GM23338 (cell line): Measurements from ENCODE around the gene HNRNPAB. TPM values are rescaled to one million over a fixed set of nuclear protein-coding genes. Genes with fewer than 3 reads are reported as not detected.

Experiments
- ATAC-seq: fragments of 200-7000 bp; cut with Tn5 transposase; 3 replicates; pipeline ENCODE4 v1.9.1; 2020
- DNase-seq: peaks from one replicate; pipeline ENCODE4 v3.0.0-alpha.2; 2015; ENCODE audit warnings: low spot score
- H2AFZ ChIP-seq: fragments of 200-600 bp; sonication (generic); 2 replicates; pipeline ENCODE4 v1.8.0; 2016; ENCODE audit warnings: antibody characterized with exemption, mild to moderate bottlenecking, moderate library complexity
- H3F3A ChIP-seq: fragments of 200-600 bp; sonication (generic); replicated peaks from 2 replicates; pipeline ENCODE4 v1.8.0; 2017; ENCODE audit warnings: antibody characterized with exemption, mixed run types, low read depth
- H3K27ac ChIP-seq: fragments of 200-600 bp; sonication (generic); 2 replicates; pipeline ENCODE4 v1.6.1; 2016; ENCODE audit warnings: low read depth
- H3K27me3 ChIP-seq: fragments of 200-600 bp; sonication (generic); 2 replicates; pipeline ENCODE4 v1.8.0; 2016; ENCODE audit warnings: mild to moderate bottlenecking, mixed run types, moderate library complexity; ENCODE audit not compliant: insufficient read depth
- H3K36me3 ChIP-seq: fragments of 200-600 bp; sonication (generic); 2 replicates; pipeline ENCODE4 v1.8.0; 2016; ENCODE audit warnings: mild to moderate bottlenecking; ENCODE audit not compliant: insufficient read depth
- H3K4me1 ChIP-seq: fragments of 200-600 bp; sonication (generic); 2 replicates; pipeline ENCODE4 v1.8.0; 2016; ENCODE audit warnings: mild to moderate bottlenecking, moderate library complexity; ENCODE audit not compliant: insufficient read depth
- H3K4me2 ChIP-seq: fragments of 200-600 bp; sonication (generic); 2 replicates; pipeline ENCODE4 v1.7.1; 2017; ENCODE audit warnings: mixed run types
- H3K4me3 ChIP-seq: fragments of 200-600 bp; sonication (generic); 2 replicates; pipeline ENCODE4 v1.6.1; 2016; ENCODE audit warnings: mixed run types
- H3K79me2 ChIP-seq: fragments of 200-600 bp; sonication (generic); replicated peaks from 2 replicates; pipeline ENCODE4 v1.8.0; 2017; ENCODE audit warnings: mild to moderate bottlenecking; ENCODE audit not compliant: insufficient read depth
- H3K9me2 ChIP-seq: fragments of 200-600 bp; sonication (generic); 2 replicates; pipeline ENCODE4 v1.8.0; 2017; ENCODE audit not compliant: insufficient read depth
- H4K20me1 ChIP-seq: fragments of 200-600 bp; sonication (generic); replicated peaks from 2 replicates; pipeline ENCODE4 v1.8.0; 2017; ENCODE audit warnings: mild to moderate bottlenecking; ENCODE audit not compliant: insufficient read depth
- H3K27ac Mint-ChIP-seq: 2 replicates; pipeline ENCODE4 v1.8.0; 2020; ENCODE audit warnings: inconsistent platforms, mild to moderate bottlenecking, moderate library complexity, mixed read lengths
- H3K27me3 Mint-ChIP-seq: 3 replicates; pipeline ENCODE4 v1.8.0; 2022; ENCODE audit warnings: low read depth, mild to moderate bottlenecking, moderate library complexity, mixed read lengths, inconsistent platforms; ENCODE audit not compliant: insufficient read depth, poor library complexity
- H3K36me3 Mint-ChIP-seq: 3 replicates; pipeline ENCODE4 v1.8.0; 2021; ENCODE audit warnings: low read depth, mild to moderate bottlenecking, inconsistent platforms, moderate library complexity, mixed read lengths
- H3K4me1 Mint-ChIP-seq: 3 replicates; pipeline ENCODE4 v1.8.0; 2020; ENCODE audit warnings: mild to moderate bottlenecking, inconsistent platforms, mixed read lengths
- H3K4me3 Mint-ChIP-seq: 3 replicates; pipeline ENCODE4 v1.8.0; 2021; ENCODE audit warnings: moderate library complexity, mild to moderate bottlenecking, inconsistent platforms, mixed read lengths
- H3K9me3 Mint-ChIP-seq: 3 replicates; pipeline ENCODE4 v1.8.0; 2020; ENCODE audit warnings: moderate library complexity, mild to moderate bottlenecking, inconsistent platforms, mixed read lengths
- POLR2AphosphoS5 ChIP-seq: IDR thresholded peaks from 2 replicates; pipeline ENCODE4 v1.6.1; 2016; ENCODE audit warnings: antibody characterized with exemption, low read depth
- polyA plus RNA-seq: library from polyadenylated mRNA; unstranded; fragments of >200 nt; fragmentation: Nextera tagmentation; extraction: Ambion mirVana; gene quantifications from 2 replicates; pipeline ENCODE4 v1.2.1, GENCODE V29; 2016
- total RNA-seq: library from RNA; depleted of rRNA; stranded (reverse); fragments of >200 nt; shearing (Covaris generic); gene quantifications from 2 replicates; pipeline ENCODE4 v1.2.3, GENCODE V29; 2014; rRNA removed
- TF ChIP-seq, protein P1 (sequence below): IDR thresholded peaks from one replicate; pipeline ENCODE4 v1.6.1; 2018; ENCODE audit warnings: antibody characterized with exemption; ENCODE audit not compliant: unreplicated experiment

HNRNPAB gene
- total and polyA plus RNA-seq, 2 experiments from 2014 or later: 304 to 579 TPM

DNA sequence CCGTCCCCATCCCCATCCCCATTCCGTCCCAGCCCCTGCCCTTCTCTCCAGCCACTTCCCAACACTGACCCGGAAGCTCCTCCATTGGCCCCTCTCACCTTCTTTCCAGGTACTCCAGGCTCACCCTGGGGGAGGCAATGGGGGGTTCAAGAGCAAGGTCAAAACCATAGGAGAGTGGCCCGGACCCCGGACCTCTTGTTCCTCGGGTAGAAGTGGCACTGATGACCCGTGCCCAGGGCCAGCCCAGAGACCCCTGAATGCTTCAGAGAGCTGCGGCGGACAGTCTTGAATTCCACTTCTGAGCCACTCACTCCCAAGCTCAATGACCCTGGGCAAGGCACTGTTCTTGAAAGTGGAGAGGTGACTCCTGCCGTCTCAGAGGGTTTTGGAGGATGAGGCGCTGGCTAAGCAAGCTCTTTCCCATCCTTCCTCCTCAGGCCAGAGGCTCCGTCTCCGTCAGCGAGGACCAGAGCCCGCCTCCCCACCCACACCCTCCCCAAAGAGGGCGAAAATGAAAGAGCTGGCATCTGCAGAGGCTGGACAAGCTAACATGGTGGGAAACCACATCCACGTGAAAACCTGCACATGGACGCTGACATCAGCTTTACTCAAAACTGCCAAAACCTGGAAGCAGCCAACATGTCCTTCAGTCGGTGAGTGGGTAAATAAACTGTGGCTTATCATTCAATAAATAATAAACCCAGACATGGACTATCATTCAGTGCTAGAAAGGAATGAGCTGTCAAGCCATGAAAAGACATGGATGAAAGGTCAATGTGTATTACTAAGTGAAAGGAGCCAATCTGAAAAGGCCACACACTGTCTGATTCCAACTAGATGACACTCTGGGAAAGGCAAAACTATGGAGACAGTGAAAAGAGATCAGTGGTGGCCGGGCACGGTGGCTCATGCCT, 55.5 kb downstream of the HNRNPAB start:
- Mint-ChIP-seq H3K4me1 (peaks cover 9% of the 10 kb centered on the region; the same call in 2 of the 3 replicates), H3K27ac (no peak overlapping the region), H3K36me3 (0 out of 3 replicates have a peak, but pooled peaks cover 3% of the 10 kb centered on the region), H3K4me3 (no peak overlapping the region), H3K9me3 (0 out of 3 replicates have a peak, but pooled peaks cover 4% of the 10 kb centered on the region), H3K27me3 (peaks cover 6% of the 10 kb centered on the region)
- Histone ChIP-seq H2AFZ (no peak overlapping the region), H3F3A (no peaks in the 10 kb centered on the region), H3K27me3 (no peaks in the 10 kb centered on the region), H3K4me2 (no peak overlapping the region), H3K79me2 (no peaks in the 10 kb centered on the region), H3K27ac (no peak overlapping the region), H3K4me1 (no peaks in the 10 kb centered on the region), H4K20me1 (no peaks in the 10 kb centered on the region), H3K36me3 (no peaks in the 10 kb centered on the region), H3K4me3 (no peak overlapping the region), H3K9me2 (no peaks in the 10 kb centered on the region; the same call in 1 of the 2 replicates)
- TF ChIP-seq, protein P1, sequence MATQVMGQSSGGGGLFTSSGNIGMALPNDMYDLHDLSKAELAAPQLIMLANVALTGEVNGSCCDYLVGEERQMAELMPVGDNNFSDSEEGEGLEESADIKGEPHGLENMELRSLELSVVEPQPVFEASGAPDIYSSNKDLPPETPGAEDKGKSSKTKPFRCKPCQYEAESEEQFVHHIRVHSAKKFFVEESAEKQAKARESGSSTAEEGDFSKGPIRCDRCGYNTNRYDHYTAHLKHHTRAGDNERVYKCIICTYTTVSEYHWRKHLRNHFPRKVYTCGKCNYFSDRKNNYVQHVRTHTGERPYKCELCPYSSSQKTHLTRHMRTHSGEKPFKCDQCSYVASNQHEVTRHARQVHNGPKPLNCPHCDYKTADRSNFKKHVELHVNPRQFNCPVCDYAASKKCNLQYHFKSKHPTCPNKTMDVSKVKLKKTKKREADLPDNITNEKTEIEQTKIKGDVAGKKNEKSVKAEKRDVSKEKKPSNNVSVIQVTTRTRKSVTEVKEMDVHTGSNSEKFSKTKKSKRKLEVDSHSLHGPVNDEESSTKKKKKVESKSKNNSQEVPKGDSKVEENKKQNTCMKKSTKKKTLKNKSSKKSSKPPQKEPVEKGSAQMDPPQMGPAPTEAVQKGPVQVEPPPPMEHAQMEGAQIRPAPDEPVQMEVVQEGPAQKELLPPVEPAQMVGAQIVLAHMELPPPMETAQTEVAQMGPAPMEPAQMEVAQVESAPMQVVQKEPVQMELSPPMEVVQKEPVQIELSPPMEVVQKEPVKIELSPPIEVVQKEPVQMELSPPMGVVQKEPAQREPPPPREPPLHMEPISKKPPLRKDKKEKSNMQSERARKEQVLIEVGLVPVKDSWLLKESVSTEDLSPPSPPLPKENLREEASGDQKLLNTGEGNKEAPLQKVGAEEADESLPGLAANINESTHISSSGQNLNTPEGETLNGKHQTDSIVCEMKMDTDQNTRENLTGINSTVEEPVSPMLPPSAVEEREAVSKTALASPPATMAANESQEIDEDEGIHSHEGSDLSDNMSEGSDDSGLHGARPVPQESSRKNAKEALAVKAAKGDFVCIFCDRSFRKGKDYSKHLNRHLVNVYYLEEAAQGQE: no peak
- TF ChIP-seq POLR2AphosphoS5: no peak
- ATAC-seq (no peak), DNase-seq (no peak)

Other genes with a start within 250 kb of the HNRNPAB start
- gene PROP1, start 208.3 kb upstream of the HNRNPAB start, total RNA-seq: not detected in 2 replicates
- not detected in 2 replicates for gene PROP1, start 208.3 kb upstream of the HNRNPAB start, polyA plus RNA-seq
- 52.7 and 58.2 TPM in 2 replicates for gene N4BP3, start 91.0 kb upstream of the HNRNPAB start, total RNA-seq
- 9.8 and 10.9 TPM in 2 replicates for gene N4BP3, start 91.0 kb upstream of the HNRNPAB start, polyA plus RNA-seq
- 83.7 and 101 TPM in 2 replicates for gene RMND5B, start 73.5 kb upstream of the HNRNPAB start, total RNA-seq
- 47.5 and 50.6 TPM in 2 replicates for gene RMND5B, start 73.5 kb upstream of the HNRNPAB start, polyA plus RNA-seq
- gene NHP2, start 50.6 kb upstream of the HNRNPAB start, total RNA-seq: 452 and 455 TPM in 2 replicates
- gene NHP2, start 50.6 kb upstream of the HNRNPAB start, polyA plus RNA-seq: 435 and 450 TPM in 2 replicates
- gene GMCL2, start 17.2 kb upstream of the HNRNPAB start, total RNA-seq: 0.07 and 0.08 TPM in 2 replicates
- not detected in 2 replicates for gene GMCL2, start 17.2 kb upstream of the HNRNPAB start, polyA plus RNA-seq
- 12.4 and 15.9 TPM in 2 replicates for gene PHYKPL, start 28.3 kb downstream of the HNRNPAB start, total RNA-seq
- 17.8 and 20.8 TPM in 2 replicates for gene PHYKPL, start 28.3 kb downstream of the HNRNPAB start, polyA plus RNA-seq